Measurements from ENCODE around the gene NOL6.
"Not testable (repeated sequence)": the region's sequence is repeated elsewhere in the genome, so short reads cannot be mapped to it uniquely, and the experiment has no call there.

DNA sequence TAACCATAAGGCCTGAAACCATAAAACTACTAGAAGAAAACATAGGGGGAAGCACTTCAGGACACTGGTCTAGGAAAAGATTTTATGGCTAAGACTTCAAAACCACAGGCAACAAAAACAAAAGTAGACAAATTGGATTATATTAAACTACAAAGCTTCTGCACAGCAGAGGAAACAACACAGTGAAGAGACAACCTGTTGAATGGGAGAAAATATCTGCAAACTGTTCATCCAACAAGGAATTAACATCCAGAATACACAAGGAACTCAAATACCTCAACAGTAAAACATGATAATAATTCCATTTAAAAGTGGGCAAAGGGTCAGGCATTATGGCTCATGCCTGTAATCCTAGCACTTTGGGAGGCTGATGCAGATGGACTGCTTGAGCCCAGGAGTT, 11.6 kb upstream of the NOL6 start:
- TF ChIP-seq, protein P1, sequence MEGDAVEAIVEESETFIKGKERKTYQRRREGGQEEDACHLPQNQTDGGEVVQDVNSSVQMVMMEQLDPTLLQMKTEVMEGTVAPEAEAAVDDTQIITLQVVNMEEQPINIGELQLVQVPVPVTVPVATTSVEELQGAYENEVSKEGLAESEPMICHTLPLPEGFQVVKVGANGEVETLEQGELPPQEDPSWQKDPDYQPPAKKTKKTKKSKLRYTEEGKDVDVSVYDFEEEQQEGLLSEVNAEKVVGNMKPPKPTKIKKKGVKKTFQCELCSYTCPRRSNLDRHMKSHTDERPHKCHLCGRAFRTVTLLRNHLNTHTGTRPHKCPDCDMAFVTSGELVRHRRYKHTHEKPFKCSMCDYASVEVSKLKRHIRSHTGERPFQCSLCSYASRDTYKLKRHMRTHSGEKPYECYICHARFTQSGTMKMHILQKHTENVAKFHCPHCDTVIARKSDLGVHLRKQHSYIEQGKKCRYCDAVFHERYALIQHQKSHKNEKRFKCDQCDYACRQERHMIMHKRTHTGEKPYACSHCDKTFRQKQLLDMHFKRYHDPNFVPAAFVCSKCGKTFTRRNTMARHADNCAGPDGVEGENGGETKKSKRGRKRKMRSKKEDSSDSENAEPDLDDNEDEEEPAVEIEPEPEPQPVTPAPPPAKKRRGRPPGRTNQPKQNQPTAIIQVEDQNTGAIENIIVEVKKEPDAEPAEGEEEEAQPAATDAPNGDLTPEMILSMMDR (IDR thresholded peaks at IDR 0.05; ENCODE audit: insufficient read depth, low read length, poor library complexity, severe bottlenecking) = not testable (repeated sequence)
- TF ChIP-seq EZH2phosphoT487 (conservative IDR thresholded peaks at IDR 0.05; ENCODE audit: low read length) = not testable (repeated sequence)

Measured in SU-DHL-6 (cell line).